ENCODE results near the gene EIF2B4. TPM values are rescaled to one million over a fixed set of nuclear protein-coding genes. Genes with fewer than 3 reads are reported as not detected.

Gene EIF2B4
- total and polyA plus RNA-seq, 2 donors (not counting 1 experiment from before 2014, with no cell fraction given), result 28.6 to 29.8 TPM

DNA sequence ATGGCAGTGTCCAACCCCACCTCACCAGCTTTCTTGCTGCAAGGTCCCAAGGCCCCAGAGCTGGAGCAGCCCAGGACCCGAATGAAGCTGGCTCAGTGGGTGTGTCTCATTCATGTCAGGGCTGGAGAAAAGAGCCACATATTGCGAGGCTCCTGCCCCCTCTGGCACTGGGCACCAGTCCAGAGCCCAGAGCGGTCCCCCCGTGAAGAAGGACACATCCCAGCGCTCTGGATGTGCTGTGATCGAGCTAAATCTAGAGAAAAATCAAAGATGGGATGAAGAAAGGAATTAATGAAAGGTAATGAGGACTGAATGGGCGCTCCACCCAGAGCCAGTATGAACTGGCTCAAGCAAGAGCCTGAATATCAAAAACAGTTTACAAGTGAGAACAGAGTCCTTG lies 34.0 kb downstream of the EIF2B4 start:
- no peak overlapping the region for H3K4me3 ChIP-seq (replicated peaks in 1 of 4; ENCODE audit: control extremely low read depth in 1 of 4, insufficient read depth in 1 of 4, low read depth in 3 of 4, low read length in 4 of 4)
- no peak overlapping the region for H3K9ac ChIP-seq (ENCODE audit: insufficient read depth, low read length)
- no peak overlapping the region for H3K4me2 ChIP-seq (ENCODE audit: extremely low read depth, insufficient read depth, low read length)
- no peak for DNase-seq (ENCODE audit: low read depth in 2 of 2)
- H3K27me3 ChIP-seq (ENCODE audit: control insufficient read depth, insufficient read depth, low read length), result no peaks in the 10 kb centered on the region
- TF ChIP-seq EZH2 (IDR thresholded peaks at IDR 0.05; ENCODE audit: low read length, missing control alignments), result no peak
- TF ChIP-seq, protein P1, sequence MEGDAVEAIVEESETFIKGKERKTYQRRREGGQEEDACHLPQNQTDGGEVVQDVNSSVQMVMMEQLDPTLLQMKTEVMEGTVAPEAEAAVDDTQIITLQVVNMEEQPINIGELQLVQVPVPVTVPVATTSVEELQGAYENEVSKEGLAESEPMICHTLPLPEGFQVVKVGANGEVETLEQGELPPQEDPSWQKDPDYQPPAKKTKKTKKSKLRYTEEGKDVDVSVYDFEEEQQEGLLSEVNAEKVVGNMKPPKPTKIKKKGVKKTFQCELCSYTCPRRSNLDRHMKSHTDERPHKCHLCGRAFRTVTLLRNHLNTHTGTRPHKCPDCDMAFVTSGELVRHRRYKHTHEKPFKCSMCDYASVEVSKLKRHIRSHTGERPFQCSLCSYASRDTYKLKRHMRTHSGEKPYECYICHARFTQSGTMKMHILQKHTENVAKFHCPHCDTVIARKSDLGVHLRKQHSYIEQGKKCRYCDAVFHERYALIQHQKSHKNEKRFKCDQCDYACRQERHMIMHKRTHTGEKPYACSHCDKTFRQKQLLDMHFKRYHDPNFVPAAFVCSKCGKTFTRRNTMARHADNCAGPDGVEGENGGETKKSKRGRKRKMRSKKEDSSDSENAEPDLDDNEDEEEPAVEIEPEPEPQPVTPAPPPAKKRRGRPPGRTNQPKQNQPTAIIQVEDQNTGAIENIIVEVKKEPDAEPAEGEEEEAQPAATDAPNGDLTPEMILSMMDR (conservative IDR thresholded peaks at IDR 0.05 in 1 of 2, IDR thresholded peaks at IDR 0.05 in 1 of 2; ENCODE audit: low read depth in 1 of 2, low read length in 2 of 2), result no peak
- no peaks in the 10 kb centered on the region for H3K9me3 ChIP-seq (ENCODE audit: control insufficient read depth, insufficient read depth, low read depth, low read length)
- no peak overlapping the region for H3K27ac ChIP-seq (ENCODE audit: insufficient read depth, low read length)
- H2AFZ ChIP-seq (ENCODE audit: low read length), result no peak overlapping the region
- H3K4me1 ChIP-seq (ENCODE audit: control insufficient read depth, extremely low read depth, insufficient read depth, low read length), result no peaks in the 10 kb centered on the region
- H3K79me2 ChIP-seq (ENCODE audit: control insufficient read depth, insufficient read depth, low read length), result no peaks in the 10 kb centered on the region
- peaks cover 7% of the 10 kb centered on the region for H3K36me3 ChIP-seq (ENCODE audit: control insufficient read depth, insufficient read depth, low read length)
- no peaks in the 10 kb centered on the region for H4K20me1 ChIP-seq (ENCODE audit: control insufficient read depth, extremely low read depth, insufficient read depth, low read length)

DNA sequence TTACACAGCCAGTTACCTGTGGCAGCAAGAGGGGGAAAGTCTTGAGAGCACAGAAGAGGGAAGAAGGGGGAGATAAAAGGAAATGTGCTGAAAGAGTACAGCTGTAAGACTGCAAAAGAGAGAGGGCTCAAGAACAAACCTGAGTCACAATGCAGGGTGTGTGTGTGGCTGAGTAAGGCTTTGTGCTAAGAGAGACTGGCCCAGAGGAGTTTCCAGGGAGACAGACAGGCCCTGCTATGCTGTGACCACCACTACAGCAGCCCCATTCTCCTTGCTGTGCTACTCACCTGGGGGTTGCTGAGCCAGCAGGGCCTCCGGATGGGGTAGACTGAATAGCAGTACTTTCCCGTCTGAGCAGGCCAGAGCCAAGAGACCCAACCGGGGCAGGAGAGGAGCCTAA lies 34.8 kb downstream of the EIF2B4 start:
- Histone ChIP-seq H3K9me3 (ENCODE audit: control insufficient read depth, insufficient read depth, low read depth, low read length) (no peaks in the 10 kb centered on the region), H3K36me3 (ENCODE audit: control insufficient read depth, insufficient read depth, low read length) (peaks cover 8% of the 10 kb centered on the region), H3K27me3 (ENCODE audit: control insufficient read depth, insufficient read depth, low read length) (no peaks in the 10 kb centered on the region), H3K4me2 (ENCODE audit: extremely low read depth, insufficient read depth, low read length) (no peak overlapping the region), H3K4me1 (ENCODE audit: control insufficient read depth, extremely low read depth, insufficient read depth, low read length) (no peaks in the 10 kb centered on the region), H4K20me1 (ENCODE audit: control insufficient read depth, extremely low read depth, insufficient read depth, low read length) (no peaks in the 10 kb centered on the region), H3K27ac (ENCODE audit: insufficient read depth, low read length) (no peak overlapping the region), H3K9ac (ENCODE audit: insufficient read depth, low read length) (no peak overlapping the region), H3K4me3 (replicated peaks in 1 of 4; ENCODE audit: control extremely low read depth in 1 of 4, insufficient read depth in 1 of 4, low read depth in 3 of 4, low read length in 4 of 4) (no peak overlapping the region), H3K79me2 (ENCODE audit: control insufficient read depth, insufficient read depth, low read length) (no peaks in the 10 kb centered on the region), H2AFZ (ENCODE audit: low read length) (no peak overlapping the region)
- TF ChIP-seq, protein P1 (conservative IDR thresholded peaks at IDR 0.05 in 1 of 2, IDR thresholded peaks at IDR 0.05 in 1 of 2; ENCODE audit: low read depth in 1 of 2, low read length in 2 of 2), result no peak
- no peak for TF ChIP-seq EZH2 (IDR thresholded peaks at IDR 0.05; ENCODE audit: low read length, missing control alignments)
- DNase-seq (ENCODE audit: low read depth in 2 of 2), result no peak

- Histone ChIP-seq H3K4me2 (ENCODE audit: extremely low read depth, insufficient read depth, low read length) (no peak overlapping the region), H3K27ac (ENCODE audit: insufficient read depth, low read length) (no peak overlapping the region), H4K20me1 (ENCODE audit: control insufficient read depth, extremely low read depth, insufficient read depth, low read length) (no peaks in the 10 kb centered on the region), H2AFZ (ENCODE audit: low read length) (no peak overlapping the region), H3K4me3 (replicated peaks in 1 of 4; ENCODE audit: control extremely low read depth in 1 of 4, insufficient read depth in 1 of 4, low read depth in 3 of 4, low read length in 4 of 4) (no peak overlapping the region), H3K79me2 (ENCODE audit: control insufficient read depth, insufficient read depth, low read length) (peaks cover 8% of the 10 kb centered on the region), H3K36me3 (ENCODE audit: control insufficient read depth, insufficient read depth, low read length) (peaks cover 14% of the 10 kb centered on the region), H3K9me3 (ENCODE audit: control insufficient read depth, insufficient read depth, low read depth, low read length) (no peaks in the 10 kb centered on the region), H3K4me1 (ENCODE audit: control insufficient read depth, extremely low read depth, insufficient read depth, low read length) (peaks cover 15% of the 10 kb centered on the region), H3K9ac (ENCODE audit: insufficient read depth, low read length) (no peak overlapping the region), H3K27me3 (ENCODE audit: control insufficient read depth, insufficient read depth, low read length) (no peaks in the 10 kb centered on the region)
- DNase-seq (ENCODE audit: low read depth in 2 of 2), result no peak
- TF ChIP-seq, protein P1 (conservative IDR thresholded peaks at IDR 0.05 in 1 of 2, IDR thresholded peaks at IDR 0.05 in 1 of 2; ENCODE audit: low read depth in 1 of 2, low read length in 2 of 2), result no peak
- TF ChIP-seq EZH2 (IDR thresholded peaks at IDR 0.05; ENCODE audit: low read length, missing control alignments), result no peak
Observed at GRCh38 chr2:27324720-27325119, 45.4 kb downstream of the EIF2B4 start.

All from fibroblast of lung (primary cell).